ENCODE measurements around the gene GIT2. TPM values are rescaled to one million over a fixed set of nuclear protein-coding genes. Genes with fewer than 3 reads are reported as not detected.
A peak's percentile ranks its signal among the peaks of the same experiment; 100 is the strongest.
"Not testable (repeated sequence)": the region's sequence is repeated elsewhere in the genome, so short reads cannot be mapped to it uniquely, and the experiment has no call there.

GIT2 gene
- total RNA-seq, 1 donor from 2014 or later: 43.0 TPM

DNA sequence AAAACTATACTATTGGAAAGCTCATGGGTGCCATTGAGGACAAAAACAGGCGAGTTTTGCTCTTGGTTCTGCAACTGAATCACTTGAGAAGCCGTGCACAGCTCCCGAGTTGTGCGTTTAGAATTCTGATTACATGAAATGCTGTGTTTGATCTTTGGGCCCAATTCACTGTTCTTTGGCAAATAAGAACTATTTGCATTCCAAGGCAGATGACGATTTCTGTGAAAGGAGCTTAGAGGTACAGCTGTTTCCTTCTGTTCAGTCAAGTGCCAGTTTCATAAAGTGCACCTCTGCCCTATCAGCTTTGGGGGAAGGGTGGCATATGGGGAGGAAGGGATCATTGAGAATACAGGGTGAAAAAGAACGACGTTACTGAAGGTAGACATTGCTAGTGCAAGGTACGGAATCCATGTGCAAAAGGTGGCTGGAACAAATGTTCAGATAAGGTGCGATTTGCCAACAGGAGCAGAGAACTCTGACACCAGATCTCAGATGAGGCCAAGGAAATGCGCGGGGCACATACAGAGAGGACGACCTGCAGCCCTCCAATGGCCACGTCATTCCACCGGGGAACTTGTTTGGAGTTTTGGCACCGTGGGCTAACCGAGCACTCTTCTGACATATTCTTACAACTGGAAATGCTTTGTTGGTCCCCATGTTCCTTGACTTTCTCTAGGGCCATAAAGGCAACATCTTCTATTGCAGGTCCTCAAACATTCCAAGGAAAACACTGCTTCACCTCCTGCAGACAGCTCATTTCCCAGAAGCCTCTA is 66.0 kb downstream of the GIT2 start:
- Histone ChIP-seq H3K27ac (no peak overlapping the region), H3K4me1 (no peaks in the 10 kb centered on the region), H3K27me3 (no peaks in the 10 kb centered on the region), H3K4me3 (no peak overlapping the region), H3K36me3 (peaks cover 0 to 47% of the 10 kb centered on the region in 2 donors), H3K9me3 (no peaks in the 10 kb centered on the region)
- TF ChIP-seq POLR2AphosphoS5 (IDR thresholded peaks at IDR 0.05; ENCODE audit: insufficient read depth in 1 of 2, low read depth in 1 of 2): no peak
- no peak for TF ChIP-seq POLR2A (IDR thresholded peaks at IDR 0.05)
- TF ChIP-seq, protein P1, sequence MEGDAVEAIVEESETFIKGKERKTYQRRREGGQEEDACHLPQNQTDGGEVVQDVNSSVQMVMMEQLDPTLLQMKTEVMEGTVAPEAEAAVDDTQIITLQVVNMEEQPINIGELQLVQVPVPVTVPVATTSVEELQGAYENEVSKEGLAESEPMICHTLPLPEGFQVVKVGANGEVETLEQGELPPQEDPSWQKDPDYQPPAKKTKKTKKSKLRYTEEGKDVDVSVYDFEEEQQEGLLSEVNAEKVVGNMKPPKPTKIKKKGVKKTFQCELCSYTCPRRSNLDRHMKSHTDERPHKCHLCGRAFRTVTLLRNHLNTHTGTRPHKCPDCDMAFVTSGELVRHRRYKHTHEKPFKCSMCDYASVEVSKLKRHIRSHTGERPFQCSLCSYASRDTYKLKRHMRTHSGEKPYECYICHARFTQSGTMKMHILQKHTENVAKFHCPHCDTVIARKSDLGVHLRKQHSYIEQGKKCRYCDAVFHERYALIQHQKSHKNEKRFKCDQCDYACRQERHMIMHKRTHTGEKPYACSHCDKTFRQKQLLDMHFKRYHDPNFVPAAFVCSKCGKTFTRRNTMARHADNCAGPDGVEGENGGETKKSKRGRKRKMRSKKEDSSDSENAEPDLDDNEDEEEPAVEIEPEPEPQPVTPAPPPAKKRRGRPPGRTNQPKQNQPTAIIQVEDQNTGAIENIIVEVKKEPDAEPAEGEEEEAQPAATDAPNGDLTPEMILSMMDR (IDR thresholded peaks at IDR 0.05): no peak
- intact Hi-C loops (cut with DNase I): no loop called here
- no peak for DNase-seq (ENCODE audit: extremely low spot score in 2 of 2)

DNA sequence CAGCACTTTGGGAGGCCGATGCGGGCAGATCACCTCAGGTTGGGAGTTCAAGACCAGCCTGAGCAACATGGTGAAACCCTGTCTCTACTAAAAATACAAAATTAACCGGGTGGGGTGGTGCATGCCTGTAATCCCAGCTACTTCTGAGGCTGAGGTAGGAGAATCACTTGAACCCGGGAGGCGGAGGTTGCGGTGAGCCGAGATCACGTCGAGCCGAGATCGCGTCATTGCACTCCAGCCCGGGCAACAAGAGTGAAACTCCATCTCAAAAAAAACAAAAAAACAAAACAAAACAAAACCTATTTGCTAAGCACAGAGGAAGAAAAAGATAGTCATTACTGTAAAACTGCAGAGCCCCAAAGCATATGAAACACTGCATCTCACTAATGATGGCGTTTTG is 66.8 kb downstream of the GIT2 start:
- H3K27ac ChIP-seq; H3K27me3 ChIP-seq; H3K4me1 ChIP-seq; DNase-seq (ENCODE audit: extremely low spot score in 2 of 2); intact Hi-C loops (cut with DNase I); H3K4me3 ChIP-seq; H3K9me3 ChIP-seq: not testable (repeated sequence)
- H3K36me3 ChIP-seq: peaks cover 0 to 38% of the 10 kb centered on the region in 2 donors

DNA sequence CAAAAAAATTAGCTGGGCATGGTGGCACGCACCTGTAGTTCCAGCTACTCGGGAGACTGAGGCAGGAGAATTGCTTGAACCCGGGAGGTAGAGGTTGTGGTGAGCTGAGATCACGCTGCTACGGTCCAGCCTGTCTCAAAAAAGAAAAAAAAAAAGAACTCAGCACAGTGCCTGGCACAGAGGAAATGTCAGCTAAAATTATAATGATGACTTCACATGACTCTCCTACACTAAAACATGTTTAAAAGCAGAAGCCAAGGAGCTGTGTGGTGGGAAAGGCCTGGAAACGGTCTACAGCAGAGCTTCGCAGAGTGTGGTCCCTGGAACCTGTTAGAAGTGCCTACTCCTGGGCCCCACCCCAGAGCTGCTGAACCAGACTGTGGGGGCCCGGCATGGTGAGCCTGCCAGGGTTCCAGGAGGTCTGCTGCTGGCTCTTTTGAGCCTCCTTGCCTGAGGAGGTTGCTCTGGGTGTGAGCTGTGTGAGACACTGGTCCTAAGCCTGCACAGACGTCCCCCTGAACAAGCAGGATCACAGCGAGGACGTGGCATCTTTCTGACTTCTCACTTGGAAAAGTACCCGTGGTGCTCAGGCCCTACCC is 68.0 kb downstream of the GIT2 start:
- H3K36me3 ChIP-seq: peaks cover 0 to 33% of the 10 kb centered on the region in 2 donors
- no peak for DNase-seq (ENCODE audit: extremely low spot score in 2 of 2)
- H3K27me3 ChIP-seq: no peaks in the 10 kb centered on the region
- TF ChIP-seq, protein P1 (IDR thresholded peaks at IDR 0.05): no peak
- TF ChIP-seq POLR2A (IDR thresholded peaks at IDR 0.05) (no peak), POLR2AphosphoS5 (IDR thresholded peaks at IDR 0.05; ENCODE audit: insufficient read depth in 1 of 2, low read depth in 1 of 2) (no peak)
- intact Hi-C loops (cut with DNase I): no loop called here
- H3K9me3 ChIP-seq: no peaks in the 10 kb centered on the region
- no peaks in the 10 kb centered on the region for H3K4me1 ChIP-seq
- no peak overlapping the region for H3K4me3 ChIP-seq
- no peak overlapping the region for H3K27ac ChIP-seq

DNA sequence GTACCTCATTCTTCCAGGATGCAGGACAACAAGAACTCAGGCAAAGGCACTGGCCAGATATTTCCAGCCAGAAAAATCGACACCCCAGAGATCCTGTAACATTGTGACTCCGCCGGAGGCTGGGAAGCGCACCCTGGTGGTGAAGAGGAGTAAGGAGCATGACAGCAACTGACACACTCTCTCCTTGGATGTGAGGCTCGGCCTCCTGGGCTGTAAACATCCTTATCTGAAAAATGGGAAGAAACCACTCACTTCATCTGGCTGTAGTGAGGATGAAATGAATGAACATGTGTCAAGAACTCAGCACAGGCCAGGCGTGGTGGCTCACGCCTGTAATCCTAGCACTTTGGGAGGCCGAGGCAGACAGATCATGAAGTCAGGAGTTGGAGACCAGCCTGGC is 68.5 kb downstream of the GIT2 start:
- H3K36me3 ChIP-seq: peaks cover 0 to 28% of the 10 kb centered on the region in 2 donors
- DNase-seq (ENCODE audit: extremely low spot score in 2 of 2): no peak
- H3K9me3 ChIP-seq: no peaks in the 10 kb centered on the region
- intact Hi-C loops (cut with DNase I): no loop called here
- H3K4me1 ChIP-seq: no peaks in the 10 kb centered on the region
- H3K4me3 ChIP-seq: no peak overlapping the region
- H3K27ac ChIP-seq: no peak overlapping the region
- H3K27me3 ChIP-seq: no peaks in the 10 kb centered on the region
- TF ChIP-seq POLR2AphosphoS5 (IDR thresholded peaks at IDR 0.05; ENCODE audit: insufficient read depth in 1 of 2, low read depth in 1 of 2): no peak
- TF ChIP-seq POLR2A (IDR thresholded peaks at IDR 0.05): no peak
- TF ChIP-seq, protein P1 (IDR thresholded peaks at IDR 0.05): peak in 1 of 3 experiments; percentile 31

DNA sequence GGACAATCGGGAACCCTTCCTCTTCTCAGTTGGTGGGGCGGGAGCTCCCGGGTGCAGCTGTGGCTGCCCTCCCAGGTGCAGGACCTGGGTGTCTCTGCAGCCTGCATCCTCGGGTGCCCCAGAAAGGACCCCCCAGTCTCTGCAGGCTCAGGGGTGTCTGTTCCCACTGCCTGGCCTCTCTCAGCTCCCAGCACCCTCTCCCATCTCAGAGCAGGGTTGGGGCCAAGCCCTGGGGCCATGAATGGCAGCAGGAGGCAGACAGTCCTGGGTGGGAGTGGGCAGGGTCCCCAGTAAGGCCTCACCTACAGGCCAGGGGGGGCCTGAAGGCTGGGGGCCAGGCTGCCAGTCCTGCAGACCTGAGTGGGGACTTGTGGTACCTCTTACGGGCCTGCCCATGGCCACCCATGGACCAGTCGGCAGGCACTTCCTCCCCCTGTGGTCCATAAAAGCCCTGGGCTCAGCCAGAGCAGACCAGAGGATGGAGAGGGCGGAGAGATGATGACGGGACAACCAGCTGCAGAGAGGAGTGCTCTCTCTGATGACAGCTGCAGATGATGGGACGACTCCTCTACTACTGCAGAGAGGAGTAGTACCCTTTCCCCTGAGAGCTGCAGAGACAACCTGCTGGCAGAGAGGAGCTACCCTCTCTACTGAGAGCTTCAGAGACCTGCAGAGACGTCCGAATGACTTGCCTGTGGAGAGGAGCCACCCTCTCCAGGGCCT is 69.5 kb downstream of the GIT2 start:
- no peak for DNase-seq (ENCODE audit: extremely low spot score in 2 of 2)
- peaks cover 0 to 18% of the 10 kb centered on the region in 2 donors for H3K36me3 ChIP-seq

More for the DNA sequence above, 69.5 kb downstream of the GIT2 start:
- intact Hi-C loops (cut with DNase I): no loop called here
- Histone ChIP-seq H3K4me3 (no peak overlapping the region), H3K27me3 (no peaks in the 10 kb centered on the region), H3K27ac (no peak overlapping the region), H3K4me1 (no peaks in the 10 kb centered on the region), H3K9me3 (no peaks in the 10 kb centered on the region)
- TF ChIP-seq, protein P1 (IDR thresholded peaks at IDR 0.05): no peak
